ENCODE measurements around the gene LCN15. TPM values are rescaled to one million over a fixed set of nuclear protein-coding genes. Genes with fewer than 3 reads are reported as not detected.
A peak's percentile ranks its signal among the peaks of the same experiment; 100 is the strongest.
"Not testable (repeated sequence)": the region's sequence is repeated elsewhere in the genome, so short reads cannot be mapped to it uniquely, and the experiment has no call there.

The LCN15 gene
- total RNA-seq, 1 experiment from 2014 or later = not detected

GRCh38 chr9:136755302-136756133 lies 8.8 kb downstream of the LCN15 start:
- not testable (repeated sequence) for DNase-seq (ENCODE audit: low read depth)

- DNase-seq (ENCODE audit: low read depth) = no peak
These were observed 9.6 kb downstream of the LCN15 start for GRCh38 chr9:136754626-136755301.

- no peak for DNase-seq (ENCODE audit: low read depth)
These were observed 10.2 kb downstream of the LCN15 start for GRCh38 chr9:136754059-136754572.

GRCh38 chr9:136753371-136754058 lies 10.8 kb downstream of the LCN15 start:
- no peak for DNase-seq (ENCODE audit: low read depth)

- DNase-seq (ENCODE audit: low read depth) = no peak
These were observed 12.5 kb downstream of the LCN15 start for GRCh38 chr9:136751814-136752213.

GRCh38 chr9:136751244-136751643 lies 13.1 kb downstream of the LCN15 start:
- DNase-seq (ENCODE audit: low read depth) = no peak

GRCh38 chr9:136750526-136750925 lies 13.8 kb downstream of the LCN15 start:
- peak; percentile 37 for DNase-seq (ENCODE audit: low read depth)

GRCh38 chr9:136748666-136749611 lies 15.4 kb downstream of the LCN15 start:
- DNase-seq (ENCODE audit: low read depth) = no peak

GRCh38 chr9:136748201-136748600 lies 16.1 kb downstream of the LCN15 start, which contains the start of gene LCN6:
LCN6 (minus strand) TSS chr9:136748525; CDS start chr9:136748483, 42 bp downstream.
- DNase-seq (ENCODE audit: low read depth) = no peak

GRCh38 chr9:136747161-136748060 lies 16.9 kb downstream of the LCN15 start:
- DNase-seq (ENCODE audit: low read depth) = no peak

- no peak for DNase-seq (ENCODE audit: low read depth)
These were observed 17.7 kb downstream of the LCN15 start for GRCh38 chr9:136746621-136747020.

- no peak for DNase-seq (ENCODE audit: low read depth)
These were observed 18.2 kb downstream of the LCN15 start for GRCh38 chr9:136746155-136746490.

- DNase-seq (ENCODE audit: low read depth) = no peak
These were observed 18.7 kb downstream of the LCN15 start for GRCh38 chr9:136745389-136746154.

- no peak for DNase-seq (ENCODE audit: low read depth)
These were observed 19.5 kb downstream of the LCN15 start for GRCh38 chr9:136744773-136745172.

- DNase-seq (ENCODE audit: low read depth) = no peak
These were observed 20.6 kb downstream of the LCN15 start for GRCh38 chr9:136743639-136744211.

GRCh38 chr9:136742591-136743391 lies 21.5 kb downstream of the LCN15 start, which contains the start of gene LCN10:
LCN10 (minus strand) TSS chr9:136742940; CDS start chr9:136742903, 37 bp downstream.
- no peak for DNase-seq (ENCODE audit: low read depth)

- DNase-seq (ENCODE audit: low read depth) = no peak
These were observed 22.3 kb downstream of the LCN15 start for GRCh38 chr9:136741883-136742571.

Measured in LHCN-M2 (cell line).